HepG2 (cell line): ENCODE results near the gene HSD11B2. TPM values are rescaled to one million over a fixed set of nuclear protein-coding genes. Genes with fewer than 3 reads are reported as not detected.

ENCODE experiments used
- BCL6 ChIP-seq: IDR thresholded peaks from 2 replicates; pipeline ENCODE4 v1.6.1; 2016; ENCODE audit warnings: missing genetic modification reagents, missing compliant biosample characterization
- BRCA1 ChIP-seq: sonication (generic); formaldehyde crosslinking; IDR thresholded peaks from 2 replicates; pipeline ENCODE4 v1.4.0; 2020; ENCODE audit warnings: missing genetic modification reagents
- HDAC1 ChIP-seq: sonication (generic); formaldehyde crosslinking; IDR thresholded peaks from 2 replicates; pipeline ENCODE4 v1.5.1; 2020; ENCODE audit warnings: mild to moderate bottlenecking, missing genetic modification reagents
- HNF4G ChIP-seq, 2 experiments: sonication (generic) in 1 of 2; formaldehyde crosslinking in 1 of 2; IDR thresholded peaks; 2 replicates each; pipeline versions ENCODE4 v1.4.0 to v1.6.1; 2011 to 2020; ENCODE audit warnings: borderline replicate concordance in 2 of 2, low read depth in 2 of 2, mild to moderate bottlenecking in 2 of 2, low read length in 1 of 2, missing genetic modification reagents in 1 of 2, moderate library complexity in 1 of 2
- HOXD1 ChIP-seq: sonication (generic); formaldehyde crosslinking; IDR thresholded peaks from 2 replicates; pipeline ENCODE4 v1.5.0; 2020; ENCODE audit warnings: missing genetic modification reagents
- IKZF4 ChIP-seq: sonication (generic); formaldehyde crosslinking; IDR thresholded peaks from 2 replicates; pipeline ENCODE4 v1.5.1; 2020; ENCODE audit warnings: borderline replicate concordance, mild to moderate bottlenecking, low read depth, missing genetic modification reagents; ENCODE audit errors: not compliant biosample characterization
- KLF12 ChIP-seq: sonication (generic); formaldehyde crosslinking; IDR thresholded peaks from 2 replicates; pipeline ENCODE4 v1.4.0; 2020; ENCODE audit warnings: missing genetic modification reagents, borderline replicate concordance
- MIXL1 ChIP-seq: IDR thresholded peaks from 2 replicates; pipeline ENCODE4 v1.6.1; 2016
- MTF2 ChIP-seq: sonication (generic); formaldehyde crosslinking; IDR thresholded peaks from 2 replicates; pipeline ENCODE4 v1.5.0; 2020; ENCODE audit warnings: missing genetic modification reagents, borderline replicate concordance
- NR3C1 ChIP-seq: sonication (generic); formaldehyde crosslinking; IDR thresholded peaks from 2 replicates; pipeline ENCODE4 v1.4.0; 2020; ENCODE audit warnings: missing genetic modification reagents
- PHB2 ChIP-seq: fragments of 450-650 bp; IDR thresholded peaks from 2 replicates; pipeline ENCODE4 v1.6.1; 2018; ENCODE audit not compliant: partially characterized antibody
- SIX1 ChIP-seq: sonication (generic); formaldehyde crosslinking; IDR thresholded peaks from 2 replicates; pipeline ENCODE4 v1.4.0; 2020; ENCODE audit warnings: missing genetic modification reagents, borderline replicate concordance
- SOX13 ChIP-seq, 3 experiments: fragments of 450-650 bp in 1 of 3; sonication (generic) in 1 of 3; formaldehyde crosslinking in 1 of 3; IDR thresholded peaks in 2 of 3; conservative IDR thresholded peaks in 1 of 3; 2 replicates each; pipeline versions ENCODE4 v1.5.0 to v1.6.1; 2016 to 2020; ENCODE audit warnings: antibody characterized with exemption in 1 of 3, mild to moderate bottlenecking in 1 of 3, missing compliant biosample characterization in 1 of 3, missing genetic modification reagents in 1 of 3, moderate library complexity in 1 of 3
- polyA plus RNA-seq, 8 experiments: library from polyadenylated mRNA; depleted of rRNA in 3 of 8; stranded (reverse) in 7 of 8; unstranded in 1 of 8; fragments of >200 nt; fragmentation: Illumina TruSeq in 4 of 8; extraction: Trizol in 4 of 8; gene quantifications; 2 replicates each; pipeline versions ENCODE4 v1.2.1 to v1.2.3, GENCODE V29; 2011 to 2016; ENCODE audit warnings: low read depth in 4 of 8, missing spikeins in 1 of 8, mixed read lengths in 1 of 8; ENCODE audit not compliant: insufficient read depth in 1 of 8
- total RNA-seq, 5 experiments: library from RNA; depleted of rRNA; stranded (reverse); fragments of >200 nt; fragmentation: Illumina TruSeq; extraction: Trizol; gene quantifications; 2 replicates each; pipeline ENCODE4 v1.2.3, GENCODE V29; 2016; ENCODE audit warnings: low read depth in 1 of 5
- TF ChIP-seq, protein P1 (sequence below): sonication (generic); formaldehyde crosslinking; IDR thresholded peaks from 2 replicates; pipeline ENCODE4 v1.5.1; 2020; ENCODE audit warnings: mild to moderate bottlenecking, missing genetic modification reagents, borderline replicate concordance
- TF ChIP-seq, protein P2 (sequence below): sonication (generic); formaldehyde crosslinking; IDR thresholded peaks from 2 replicates; pipeline ENCODE4 v1.5.0; 2020; ENCODE audit warnings: mild to moderate bottlenecking, missing genetic modification reagents, borderline replicate concordance

Gene HSD11B2
- total and polyA plus RNA-seq, 2 of the 13 experiments (the other 11 are each of a cell fraction or from before 2014, with no cell fraction given): 8.9 to 13.6 TPM

- TF ChIP-seq, protein P1, sequence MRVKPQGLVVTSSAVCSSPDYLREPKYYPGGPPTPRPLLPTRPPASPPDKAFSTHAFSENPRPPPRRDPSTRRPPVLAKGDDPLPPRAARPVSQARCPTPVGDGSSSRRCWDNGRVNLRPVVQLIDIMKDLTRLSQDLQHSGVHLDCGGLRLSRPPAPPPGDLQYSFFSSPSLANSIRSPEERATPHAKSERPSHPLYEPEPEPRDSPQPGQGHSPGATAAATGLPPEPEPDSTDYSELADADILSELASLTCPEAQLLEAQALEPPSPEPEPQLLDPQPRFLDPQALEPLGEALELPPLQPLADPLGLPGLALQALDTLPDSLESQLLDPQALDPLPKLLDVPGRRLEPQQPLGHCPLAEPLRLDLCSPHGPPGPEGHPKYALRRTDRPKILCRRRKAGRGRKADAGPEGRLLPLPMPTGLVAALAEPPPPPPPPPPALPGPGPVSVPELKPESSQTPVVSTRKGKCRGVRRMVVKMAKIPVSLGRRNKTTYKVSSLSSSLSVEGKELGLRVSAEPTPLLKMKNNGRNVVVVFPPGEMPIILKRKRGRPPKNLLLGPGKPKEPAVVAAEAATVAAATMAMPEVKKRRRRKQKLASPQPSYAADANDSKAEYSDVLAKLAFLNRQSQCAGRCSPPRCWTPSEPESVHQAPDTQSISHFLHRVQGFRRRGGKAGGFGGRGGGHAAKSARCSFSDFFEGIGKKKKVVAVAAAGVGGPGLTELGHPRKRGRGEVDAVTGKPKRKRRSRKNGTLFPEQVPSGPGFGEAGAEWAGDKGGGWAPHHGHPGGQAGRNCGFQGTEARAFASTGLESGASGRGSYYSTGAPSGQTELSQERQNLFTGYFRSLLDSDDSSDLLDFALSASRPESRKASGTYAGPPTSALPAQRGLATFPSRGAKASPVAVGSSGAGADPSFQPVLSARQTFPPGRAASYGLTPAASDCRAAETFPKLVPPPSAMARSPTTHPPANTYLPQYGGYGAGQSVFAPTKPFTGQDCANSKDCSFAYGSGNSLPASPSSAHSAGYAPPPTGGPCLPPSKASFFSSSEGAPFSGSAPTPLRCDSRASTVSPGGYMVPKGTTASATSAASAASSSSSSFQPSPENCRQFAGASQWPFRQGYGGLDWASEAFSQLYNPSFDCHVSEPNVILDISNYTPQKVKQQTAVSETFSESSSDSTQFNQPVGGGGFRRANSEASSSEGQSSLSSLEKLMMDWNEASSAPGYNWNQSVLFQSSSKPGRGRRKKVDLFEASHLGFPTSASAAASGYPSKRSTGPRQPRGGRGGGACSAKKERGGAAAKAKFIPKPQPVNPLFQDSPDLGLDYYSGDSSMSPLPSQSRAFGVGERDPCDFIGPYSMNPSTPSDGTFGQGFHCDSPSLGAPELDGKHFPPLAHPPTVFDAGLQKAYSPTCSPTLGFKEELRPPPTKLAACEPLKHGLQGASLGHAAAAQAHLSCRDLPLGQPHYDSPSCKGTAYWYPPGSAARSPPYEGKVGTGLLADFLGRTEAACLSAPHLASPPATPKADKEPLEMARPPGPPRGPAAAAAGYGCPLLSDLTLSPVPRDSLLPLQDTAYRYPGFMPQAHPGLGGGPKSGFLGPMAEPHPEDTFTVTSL (CRISPR knock-in tag): 0 out of 2 replicates have a peak, but pooled peaks have one; percentile 15
- TF ChIP-seq MTF2 (no peak), PHB2 (no peak), SIX1 (0 out of 2 replicates have a peak, but pooled peaks have one; percentile 32), BRCA1 (CRISPR knock-in tag) (no peak), SOX13 (IDR thresholded peaks at IDR 0.05) (no peak), SOX13 (CRISPR knock-in tag; conservative IDR thresholded peaks at IDR 0.05 in 1 of 2, IDR thresholded peaks at IDR 0.05 in 1 of 2) (peak in 1 of 2 experiments; percentile 53; a peak in 2 of 4 replicates), HOXD1 (CRISPR knock-in tag) (no peak), BCL6 (CRISPR knock-in tag) (0 out of 2 replicates have a peak, but pooled peaks have one; percentile 11), HDAC1 (CRISPR knock-in tag) (0 out of 2 replicates have a peak, but pooled peaks have one; percentile 20), IKZF4 (CRISPR knock-in tag) (no peak), MIXL1 (CRISPR knock-in tag) (peak; percentile 23; the same call in 1 of the 2 replicates), NR3C1 (no peak), HNF4G (IDR thresholded peaks at IDR 0.05; ENCODE audit: borderline replicate concordance, low read depth, low read length) (peak; percentile 37; the same call in 1 of the 2 replicates), HNF4G (CRISPR knock-in tag; IDR thresholded peaks at IDR 0.05; ENCODE audit: borderline replicate concordance, low read depth) (no peak), KLF12 (CRISPR knock-in tag) (no peak)
- TF ChIP-seq, protein P2, sequence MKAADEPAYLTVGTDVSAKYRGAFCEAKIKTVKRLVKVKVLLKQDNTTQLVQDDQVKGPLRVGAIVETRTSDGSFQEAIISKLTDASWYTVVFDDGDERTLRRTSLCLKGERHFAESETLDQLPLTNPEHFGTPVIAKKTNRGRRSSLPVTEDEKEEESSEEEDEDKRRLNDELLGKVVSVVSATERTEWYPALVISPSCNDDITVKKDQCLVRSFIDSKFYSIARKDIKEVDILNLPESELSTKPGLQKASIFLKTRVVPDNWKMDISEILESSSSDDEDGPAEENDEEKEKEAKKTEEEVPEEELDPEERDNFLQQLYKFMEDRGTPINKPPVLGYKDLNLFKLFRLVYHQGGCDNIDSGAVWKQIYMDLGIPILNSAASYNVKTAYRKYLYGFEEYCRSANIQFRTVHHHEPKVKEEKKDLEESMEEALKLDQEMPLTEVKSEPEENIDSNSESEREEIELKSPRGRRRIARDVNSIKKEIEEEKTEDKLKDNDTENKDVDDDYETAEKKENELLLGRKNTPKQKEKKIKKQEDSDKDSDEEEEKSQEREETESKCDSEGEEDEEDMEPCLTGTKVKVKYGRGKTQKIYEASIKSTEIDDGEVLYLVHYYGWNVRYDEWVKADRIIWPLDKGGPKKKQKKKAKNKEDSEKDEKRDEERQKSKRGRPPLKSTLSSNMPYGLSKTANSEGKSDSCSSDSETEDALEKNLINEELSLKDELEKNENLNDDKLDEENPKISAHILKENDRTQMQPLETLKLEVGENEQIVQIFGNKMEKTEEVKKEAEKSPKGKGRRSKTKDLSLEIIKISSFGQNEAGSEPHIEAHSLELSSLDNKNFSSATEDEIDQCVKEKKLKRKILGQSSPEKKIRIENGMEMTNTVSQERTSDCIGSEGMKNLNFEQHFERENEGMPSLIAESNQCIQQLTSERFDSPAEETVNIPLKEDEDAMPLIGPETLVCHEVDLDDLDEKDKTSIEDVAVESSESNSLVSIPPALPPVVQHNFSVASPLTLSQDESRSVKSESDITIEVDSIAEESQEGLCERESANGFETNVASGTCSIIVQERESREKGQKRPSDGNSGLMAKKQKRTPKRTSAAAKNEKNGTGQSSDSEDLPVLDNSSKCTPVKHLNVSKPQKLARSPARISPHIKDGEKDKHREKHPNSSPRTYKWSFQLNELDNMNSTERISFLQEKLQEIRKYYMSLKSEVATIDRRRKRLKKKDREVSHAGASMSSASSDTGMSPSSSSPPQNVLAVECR (CRISPR knock-in tag): peak; percentile 24; the same call in 1 of the 2 replicates
Observed at GRCh38 chr16:67477960-67478554, 47.1 kb downstream of the HSD11B2 start (continued).
